D721Med (cell line): Measurements from ENCODE around the gene MTMR10.

Source experiments
- DNase-seq: peaks from one replicate; pipeline ENCODE4 v3.0.0; 2011; ENCODE audit warnings: low spot score; ENCODE audit not compliant: insufficient read length
- FAIRE-seq: peaks from 2 replicates; lab custom pipeline; 2011; peaks lifted over from hg19 to GRCh38; lab: Jason Lieb, UNC
- TF ChIP-seq, protein P1 (sequence below): IDR thresholded peaks from 2 replicates; pipeline ENCODE4 v1.5.1; 2012; ENCODE audit warnings: mild to moderate bottlenecking, control low read depth; ENCODE audit not compliant: insufficient read depth; ENCODE audit errors: missing control alignments

Gene MTMR10, protein sequence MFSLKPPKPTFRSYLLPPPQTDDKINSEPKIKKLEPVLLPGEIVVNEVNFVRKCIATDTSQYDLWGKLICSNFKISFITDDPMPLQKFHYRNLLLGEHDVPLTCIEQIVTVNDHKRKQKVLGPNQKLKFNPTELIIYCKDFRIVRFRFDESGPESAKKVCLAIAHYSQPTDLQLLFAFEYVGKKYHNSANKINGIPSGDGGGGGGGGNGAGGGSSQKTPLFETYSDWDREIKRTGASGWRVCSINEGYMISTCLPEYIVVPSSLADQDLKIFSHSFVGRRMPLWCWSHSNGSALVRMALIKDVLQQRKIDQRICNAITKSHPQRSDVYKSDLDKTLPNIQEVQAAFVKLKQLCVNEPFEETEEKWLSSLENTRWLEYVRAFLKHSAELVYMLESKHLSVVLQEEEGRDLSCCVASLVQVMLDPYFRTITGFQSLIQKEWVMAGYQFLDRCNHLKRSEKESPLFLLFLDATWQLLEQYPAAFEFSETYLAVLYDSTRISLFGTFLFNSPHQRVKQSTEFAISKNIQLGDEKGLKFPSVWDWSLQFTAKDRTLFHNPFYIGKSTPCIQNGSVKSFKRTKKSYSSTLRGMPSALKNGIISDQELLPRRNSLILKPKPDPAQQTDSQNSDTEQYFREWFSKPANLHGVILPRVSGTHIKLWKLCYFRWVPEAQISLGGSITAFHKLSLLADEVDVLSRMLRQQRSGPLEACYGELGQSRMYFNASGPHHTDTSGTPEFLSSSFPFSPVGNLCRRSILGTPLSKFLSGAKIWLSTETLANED

DNA sequence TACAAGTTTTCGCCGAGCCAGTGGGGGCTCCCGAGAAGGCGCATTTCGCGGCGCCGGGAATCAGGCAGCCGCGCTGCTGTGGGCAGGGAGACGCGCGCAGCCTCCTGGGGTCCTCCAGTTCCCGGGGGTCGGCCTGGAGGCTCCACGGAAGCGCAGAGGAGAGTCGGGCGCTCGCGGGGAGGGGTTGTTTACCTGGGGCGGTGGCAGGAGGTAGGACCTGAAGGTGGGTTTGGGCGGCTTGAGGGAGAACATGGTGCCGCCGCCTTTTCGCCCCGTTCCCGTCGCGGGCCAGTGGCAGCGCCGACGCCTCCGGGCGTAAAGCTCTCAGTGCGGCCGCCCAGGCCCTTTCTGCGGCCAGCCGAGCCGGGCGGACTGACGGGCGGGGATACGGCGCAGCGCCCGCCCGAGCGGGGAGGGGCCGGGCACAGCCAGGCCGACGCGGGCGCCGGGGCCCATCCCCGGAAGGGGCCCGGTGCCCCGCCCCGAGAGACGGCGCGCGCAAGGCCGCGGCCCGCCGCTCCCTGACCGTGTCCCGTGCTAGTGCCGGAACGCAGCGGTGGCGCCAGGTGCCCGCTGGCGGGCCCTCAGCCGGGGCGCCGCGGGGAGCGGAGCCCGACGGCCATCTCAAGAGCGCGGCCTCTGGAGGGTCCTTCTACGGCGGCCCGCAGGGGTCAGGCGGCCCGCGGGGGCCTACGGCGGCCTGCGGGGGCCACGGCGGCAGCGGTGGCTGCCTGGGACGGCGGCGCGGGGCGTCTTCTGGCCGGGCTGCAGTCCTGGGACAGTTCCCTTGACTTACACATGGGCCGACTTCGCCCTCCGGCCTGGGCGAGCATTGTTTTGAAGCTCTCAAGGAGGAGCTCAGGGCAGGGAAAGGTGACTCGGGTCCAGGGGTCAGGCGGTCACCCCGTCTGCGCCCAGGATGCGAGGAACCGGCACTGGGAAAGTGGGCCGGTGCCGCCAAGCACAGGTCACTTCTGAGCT lies at the start of gene MTMR10:
Gene MTMR10 (minus strand): TSS at position 374 of the 981 bp plus-strand sequence. CDS start 122 bp downstream, at position 252.
- DNase-seq (peak; percentile 64), FAIRE-seq (no peak)
- TF ChIP-seq, protein P1, sequence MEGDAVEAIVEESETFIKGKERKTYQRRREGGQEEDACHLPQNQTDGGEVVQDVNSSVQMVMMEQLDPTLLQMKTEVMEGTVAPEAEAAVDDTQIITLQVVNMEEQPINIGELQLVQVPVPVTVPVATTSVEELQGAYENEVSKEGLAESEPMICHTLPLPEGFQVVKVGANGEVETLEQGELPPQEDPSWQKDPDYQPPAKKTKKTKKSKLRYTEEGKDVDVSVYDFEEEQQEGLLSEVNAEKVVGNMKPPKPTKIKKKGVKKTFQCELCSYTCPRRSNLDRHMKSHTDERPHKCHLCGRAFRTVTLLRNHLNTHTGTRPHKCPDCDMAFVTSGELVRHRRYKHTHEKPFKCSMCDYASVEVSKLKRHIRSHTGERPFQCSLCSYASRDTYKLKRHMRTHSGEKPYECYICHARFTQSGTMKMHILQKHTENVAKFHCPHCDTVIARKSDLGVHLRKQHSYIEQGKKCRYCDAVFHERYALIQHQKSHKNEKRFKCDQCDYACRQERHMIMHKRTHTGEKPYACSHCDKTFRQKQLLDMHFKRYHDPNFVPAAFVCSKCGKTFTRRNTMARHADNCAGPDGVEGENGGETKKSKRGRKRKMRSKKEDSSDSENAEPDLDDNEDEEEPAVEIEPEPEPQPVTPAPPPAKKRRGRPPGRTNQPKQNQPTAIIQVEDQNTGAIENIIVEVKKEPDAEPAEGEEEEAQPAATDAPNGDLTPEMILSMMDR = no peak

DNA sequence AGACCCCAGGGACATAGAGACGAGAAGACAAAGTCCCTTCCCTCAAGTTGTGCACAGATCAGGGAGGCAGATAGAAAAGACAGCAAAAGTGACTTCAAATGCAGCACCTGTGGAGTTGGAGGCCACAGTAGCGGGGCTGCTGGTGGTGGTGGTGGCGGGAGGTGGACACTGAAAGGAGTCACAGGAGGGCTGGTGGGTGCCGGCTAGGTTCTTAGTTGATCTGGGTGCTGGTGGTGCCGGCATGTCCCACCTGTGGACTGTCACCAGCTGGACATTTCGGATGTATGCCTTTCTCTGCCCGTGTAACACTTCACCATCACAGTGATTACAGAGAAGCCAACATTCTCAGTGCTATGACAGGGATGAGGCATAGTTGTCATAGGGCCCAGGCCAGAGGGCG lies 49.2 kb upstream of the MTMR10 start:
- FAIRE-seq = no peak
- DNase-seq = no peak
- TF ChIP-seq, protein P1 = no peak

DNA sequence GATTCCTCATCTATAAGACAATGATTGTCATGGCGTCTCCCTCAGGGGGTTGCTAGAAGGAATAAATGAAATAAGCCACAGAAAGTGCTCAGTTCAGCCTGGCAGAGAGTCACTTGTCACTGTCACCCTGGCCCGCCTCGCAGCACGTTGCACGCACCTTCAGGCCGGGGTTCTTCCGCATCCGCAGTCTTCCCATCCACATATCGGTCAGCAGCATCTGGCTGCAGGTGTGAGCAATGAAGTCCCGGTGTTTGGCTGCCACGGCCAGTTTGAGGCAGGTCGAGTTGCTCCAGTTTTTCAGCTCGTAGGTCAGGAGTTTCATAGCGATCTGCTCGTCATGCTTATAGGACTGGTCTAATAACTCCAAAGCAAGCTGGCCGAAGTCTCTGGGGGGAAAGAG lies 48.5 kb upstream of the MTMR10 start:
- no peak for FAIRE-seq
- TF ChIP-seq, protein P1 = no peak
- DNase-seq = no peak

DNA sequence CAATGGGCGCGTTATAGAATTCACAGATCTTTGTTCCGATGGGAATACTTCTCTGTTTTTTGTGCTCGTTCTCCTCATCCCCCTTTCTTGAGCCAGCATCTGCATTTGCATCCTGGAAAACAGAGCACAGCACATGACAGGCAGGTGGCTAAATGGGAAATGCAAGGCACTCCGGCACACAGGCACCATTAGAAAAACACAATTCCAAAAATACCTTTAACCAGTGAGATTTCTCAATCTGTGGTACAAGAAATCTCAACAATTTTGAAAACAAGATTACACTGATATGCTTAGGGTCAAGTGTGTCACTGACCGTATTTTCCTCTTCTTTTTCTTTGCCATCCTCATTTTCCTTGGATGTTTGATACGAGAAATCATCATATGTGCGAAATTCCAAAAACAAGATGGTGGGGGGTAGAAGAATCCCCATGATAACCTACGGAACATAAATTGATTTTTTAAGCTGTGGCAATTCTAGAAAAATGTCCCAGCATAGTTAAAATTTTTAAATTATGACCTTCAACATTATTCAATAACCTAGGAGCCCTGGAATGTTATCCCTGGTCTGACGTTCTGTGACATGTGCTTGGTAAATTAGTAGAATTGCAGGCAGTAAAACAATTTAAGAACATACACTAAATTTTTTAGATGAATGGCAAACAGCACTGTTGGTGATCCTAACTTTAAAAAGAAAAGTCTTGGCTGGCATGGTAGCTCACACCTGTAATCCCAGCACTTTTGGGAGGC lies 46.5 kb upstream of the MTMR10 start:
- DNase-seq (no peak), FAIRE-seq (no peak)
- TF ChIP-seq, protein P1 = no peak

DNA sequence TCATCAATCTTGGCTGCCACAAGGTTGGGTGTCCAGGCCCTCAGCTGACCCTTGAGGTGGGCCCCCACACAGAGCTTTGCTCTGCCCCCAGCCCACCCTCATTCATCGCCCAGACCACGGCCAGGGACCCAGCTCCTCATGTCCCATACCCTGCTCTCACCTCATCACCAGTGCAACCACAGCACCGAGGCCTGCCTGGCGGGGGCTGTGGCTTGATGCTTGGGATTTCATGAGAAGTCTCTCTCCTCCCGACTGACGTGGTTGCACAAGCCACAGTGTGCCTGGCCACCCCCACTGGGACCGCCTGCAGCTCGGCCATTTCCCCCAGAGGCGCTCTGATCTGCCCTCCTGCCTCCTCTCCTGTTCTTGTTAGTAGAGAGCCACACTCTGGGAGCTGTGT lies 45.4 kb upstream of the MTMR10 start:
- TF ChIP-seq, protein P1 = no peak
- DNase-seq (no peak), FAIRE-seq (no peak)

DNA sequence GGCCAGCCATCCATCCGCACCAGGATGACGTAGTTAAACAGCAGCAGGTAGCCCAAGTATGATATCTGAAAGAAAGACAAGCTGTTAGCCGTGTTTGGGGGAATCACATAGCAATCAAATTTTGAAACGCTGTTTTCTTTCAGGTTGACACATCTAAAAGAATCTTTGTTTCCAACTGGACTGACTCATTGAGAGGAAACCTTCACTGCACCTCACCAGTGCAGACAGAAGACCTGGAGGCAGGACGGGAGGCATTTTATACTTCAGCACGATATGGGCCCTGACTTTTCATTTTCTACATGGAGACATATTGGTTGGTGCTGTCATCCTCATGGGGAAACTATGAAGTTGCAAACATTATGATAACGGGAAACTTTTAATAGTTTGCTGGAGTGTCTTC lies 44.2 kb upstream of the MTMR10 start:
- FAIRE-seq (no peak), DNase-seq (no peak)
- TF ChIP-seq, protein P1 = no peak
